B cell (primary cell): ENCODE results near the gene COX5B.

Experiments
- EZH2 ChIP-seq: IDR thresholded peaks from 2 replicates; pipeline ENCODE4 v1.6.1; 2012; ENCODE audit warnings: borderline replicate concordance, low read depth, mild to moderate bottlenecking, moderate library complexity, low read length; ENCODE audit not compliant: insufficient read depth, poor library complexity, severe bottlenecking
- TF ChIP-seq, protein P1 (sequence below): fragments of 200-600 bp; IDR thresholded peaks from one replicate; pipeline ENCODE4 v1.8.0; 2022; ENCODE audit warnings: antibody characterized with exemption, mild to moderate bottlenecking

DNA sequence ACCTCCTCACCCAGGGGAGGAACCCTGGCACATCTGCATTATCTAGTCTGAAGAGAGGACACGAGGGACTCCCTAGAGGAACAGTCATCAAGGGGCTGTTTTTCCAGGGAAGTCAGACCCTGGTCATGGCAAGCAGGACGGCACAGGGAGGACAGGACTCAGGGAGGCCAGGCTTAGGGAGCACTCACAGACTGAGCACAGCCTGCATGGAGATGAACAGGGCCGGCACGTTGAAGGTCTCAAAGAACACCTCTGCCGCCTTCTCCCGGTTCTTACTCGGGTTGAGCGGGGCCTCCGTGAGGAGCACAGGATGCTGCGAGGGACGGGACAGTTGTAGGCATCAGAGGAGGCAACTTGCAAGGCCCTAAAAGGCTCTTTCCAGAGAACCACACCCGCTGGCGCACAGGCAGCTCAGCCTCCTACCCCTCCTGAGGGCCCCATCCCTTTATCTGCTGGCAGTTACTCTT lies 12.9 kb downstream of the COX5B start:
- no peak for TF ChIP-seq EZH2
- TF ChIP-seq, protein P1, sequence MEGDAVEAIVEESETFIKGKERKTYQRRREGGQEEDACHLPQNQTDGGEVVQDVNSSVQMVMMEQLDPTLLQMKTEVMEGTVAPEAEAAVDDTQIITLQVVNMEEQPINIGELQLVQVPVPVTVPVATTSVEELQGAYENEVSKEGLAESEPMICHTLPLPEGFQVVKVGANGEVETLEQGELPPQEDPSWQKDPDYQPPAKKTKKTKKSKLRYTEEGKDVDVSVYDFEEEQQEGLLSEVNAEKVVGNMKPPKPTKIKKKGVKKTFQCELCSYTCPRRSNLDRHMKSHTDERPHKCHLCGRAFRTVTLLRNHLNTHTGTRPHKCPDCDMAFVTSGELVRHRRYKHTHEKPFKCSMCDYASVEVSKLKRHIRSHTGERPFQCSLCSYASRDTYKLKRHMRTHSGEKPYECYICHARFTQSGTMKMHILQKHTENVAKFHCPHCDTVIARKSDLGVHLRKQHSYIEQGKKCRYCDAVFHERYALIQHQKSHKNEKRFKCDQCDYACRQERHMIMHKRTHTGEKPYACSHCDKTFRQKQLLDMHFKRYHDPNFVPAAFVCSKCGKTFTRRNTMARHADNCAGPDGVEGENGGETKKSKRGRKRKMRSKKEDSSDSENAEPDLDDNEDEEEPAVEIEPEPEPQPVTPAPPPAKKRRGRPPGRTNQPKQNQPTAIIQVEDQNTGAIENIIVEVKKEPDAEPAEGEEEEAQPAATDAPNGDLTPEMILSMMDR: no peak
